GM18873 (cell line): ENCODE results near the gene TLE1.
A peak's percentile ranks its signal among the peaks of the same experiment; 100 is the strongest.

Source experiments
- ATAC-seq: cut with Tn5 transposase; IDR thresholded peaks from one replicate; pipeline ENCODE4 v1.9.1; 2021; ENCODE audit warnings: mild to moderate bottlenecking, moderate library complexity, moderate number of reproducible peaks; ENCODE audit not compliant: unreplicated experiment, low FRiP score

TLE1 gene

GRCh38 chr9:81586786-81587185 is 102.6 kb downstream of the TLE1 start:
- ATAC-seq = no peak

- ATAC-seq = no peak
These were observed 104.1 kb downstream of the TLE1 start for GRCh38 chr9:81585191-81585763.

DNA sequence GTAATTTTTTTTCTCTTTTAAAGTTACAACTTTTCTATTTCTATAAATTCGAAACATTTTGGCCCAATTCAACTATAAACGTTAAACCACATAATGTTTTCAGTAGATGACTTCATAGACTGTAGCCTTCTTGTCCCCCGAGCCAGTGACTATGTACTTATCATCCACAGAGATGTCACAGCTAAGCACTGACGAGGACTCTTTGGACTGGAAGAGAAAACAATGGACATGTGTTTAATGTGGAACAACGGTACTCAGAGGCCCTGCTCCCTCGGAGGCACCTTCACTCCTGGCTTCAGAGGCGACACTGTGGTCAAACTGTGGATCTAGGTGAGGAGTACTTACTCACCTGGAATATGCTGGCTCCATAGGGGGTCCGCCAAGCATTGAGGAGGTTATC is 105.2 kb downstream of the TLE1 start:
- ATAC-seq = no peak

GRCh38 chr9:81581986-81582385 is 107.4 kb downstream of the TLE1 start:
- ATAC-seq = no peak

GRCh38 chr9:81579381-81579780 is 110.0 kb downstream of the TLE1 start:
- no peak for ATAC-seq

DNA sequence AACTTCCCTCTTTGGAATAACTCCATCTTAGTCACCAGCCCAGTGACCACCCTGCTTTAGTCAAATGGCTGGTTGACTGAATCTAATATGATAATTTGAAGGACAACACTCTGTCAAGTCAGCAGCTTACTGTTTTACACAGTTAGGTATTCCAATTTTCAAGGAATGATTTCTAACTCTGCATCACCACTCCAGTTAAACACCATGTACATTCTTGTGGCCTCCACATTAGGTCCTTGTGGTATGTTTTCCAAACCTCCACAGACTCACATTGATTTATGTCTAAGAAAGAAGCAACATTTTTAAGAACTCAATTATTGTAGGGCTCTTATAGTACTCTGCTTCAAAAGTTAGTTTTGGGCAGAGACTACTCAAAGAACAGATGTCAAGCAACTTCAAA is 110.7 kb downstream of the TLE1 start:
- no peak for ATAC-seq

DNA sequence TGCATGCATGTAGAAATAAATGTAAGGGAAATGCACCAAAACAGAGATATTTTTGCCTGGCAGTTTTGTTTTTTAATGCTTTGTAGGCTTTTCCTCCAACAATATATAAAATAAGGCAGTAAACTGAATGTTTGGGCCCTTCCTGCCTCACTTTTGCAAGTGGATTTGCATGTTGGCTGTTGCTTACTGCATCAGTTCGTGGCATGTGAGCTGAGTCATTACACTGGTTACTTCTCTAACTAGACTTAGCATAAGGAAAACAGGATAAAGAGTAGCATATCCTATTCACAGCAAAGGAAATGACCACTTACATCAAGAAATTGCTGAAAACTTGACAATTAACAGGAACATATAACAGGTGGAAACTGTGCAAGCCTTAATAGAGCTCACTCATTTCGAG is 113.4 kb downstream of the TLE1 start:
- ATAC-seq = no peak

DNA sequence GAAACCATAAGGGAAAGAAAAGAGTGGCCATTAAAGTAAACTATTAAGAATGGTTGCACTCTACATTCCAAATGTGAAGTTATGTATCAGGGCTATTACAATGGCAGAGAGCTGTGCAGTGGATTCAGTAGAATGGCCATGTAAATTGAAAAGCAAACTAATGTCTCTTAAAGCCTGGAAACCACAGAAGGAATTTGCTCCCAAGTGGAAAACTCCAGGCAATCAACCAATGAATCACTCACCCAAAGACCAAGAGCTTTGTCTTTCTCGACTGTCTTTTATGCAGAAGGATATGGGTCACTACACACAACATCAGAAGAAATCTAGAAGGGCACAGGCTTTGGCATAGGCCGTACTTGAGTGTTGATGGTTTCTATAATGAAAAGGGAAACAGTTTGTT is 114.9 kb downstream of the TLE1 start:
- no peak for ATAC-seq

- no peak for ATAC-seq
These were observed 115.7 kb downstream of the TLE1 start for GRCh38 chr9:81573415-81574321.

GRCh38 chr9:81570083-81570482 is 119.3 kb downstream of the TLE1 start:
- ATAC-seq = no peak

DNA sequence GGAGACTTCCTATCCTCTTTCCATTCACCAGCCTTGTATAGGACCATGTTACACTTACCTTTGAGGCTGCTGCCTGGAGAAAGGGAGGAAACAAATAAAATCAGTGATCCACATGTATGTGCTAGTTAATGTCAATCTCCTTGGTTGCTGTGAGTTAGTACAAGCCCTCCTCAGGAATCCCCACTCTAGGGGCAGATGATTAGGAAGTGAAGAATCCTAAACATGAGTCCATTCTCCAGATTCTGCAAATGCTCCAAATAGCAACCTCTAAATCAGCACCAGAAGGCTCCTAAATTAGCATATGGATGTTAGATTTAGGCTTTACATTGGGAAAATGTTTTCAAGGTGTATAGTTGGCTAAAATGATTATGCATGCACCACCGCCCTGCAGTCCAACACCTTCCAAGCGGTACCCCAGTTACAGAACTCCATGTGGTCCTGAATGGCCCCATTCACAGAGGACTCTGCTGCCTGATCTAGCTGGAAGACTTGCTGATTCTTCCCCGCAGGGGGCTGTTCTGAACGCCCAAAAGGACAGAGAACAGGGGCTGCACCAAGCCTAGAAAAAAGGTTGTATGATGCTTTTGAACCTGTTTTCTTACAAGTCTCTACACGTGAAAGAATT is 123.2 kb downstream of the TLE1 start:
- no peak for ATAC-seq

- no peak for ATAC-seq
These were observed 123.7 kb downstream of the TLE1 start for GRCh38 chr9:81565609-81566008.

- no peak for ATAC-seq
These were observed 124.2 kb downstream of the TLE1 start for GRCh38 chr9:81565144-81565543.

- ATAC-seq = no peak
These were observed 124.7 kb downstream of the TLE1 start for GRCh38 chr9:81564632-81565031.

- no peak for ATAC-seq
These were observed 125.6 kb downstream of the TLE1 start for GRCh38 chr9:81563739-81564138.

DNA sequence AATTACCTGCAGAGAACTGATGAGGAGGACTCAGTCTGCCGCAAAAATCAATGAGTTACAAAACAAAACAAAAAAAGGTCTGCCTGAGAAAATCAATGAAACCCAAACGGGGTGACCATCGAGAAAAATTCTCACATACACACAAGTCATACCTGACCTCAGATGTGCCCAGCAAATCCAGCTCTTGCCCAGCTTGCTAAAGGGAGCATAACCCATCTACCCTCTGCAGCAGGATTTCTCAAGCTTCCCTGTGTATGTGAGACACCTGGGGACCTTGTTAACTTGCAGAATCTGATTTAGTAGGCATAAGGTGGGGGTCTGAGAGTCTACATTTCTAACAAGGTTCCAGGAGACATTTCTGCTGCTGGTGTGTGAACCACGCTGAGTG is 126.3 kb downstream of the TLE1 start:
- no peak for ATAC-seq

GRCh38 chr9:81562231-81563019 is 126.9 kb downstream of the TLE1 start:
- ATAC-seq = no peak

DNA sequence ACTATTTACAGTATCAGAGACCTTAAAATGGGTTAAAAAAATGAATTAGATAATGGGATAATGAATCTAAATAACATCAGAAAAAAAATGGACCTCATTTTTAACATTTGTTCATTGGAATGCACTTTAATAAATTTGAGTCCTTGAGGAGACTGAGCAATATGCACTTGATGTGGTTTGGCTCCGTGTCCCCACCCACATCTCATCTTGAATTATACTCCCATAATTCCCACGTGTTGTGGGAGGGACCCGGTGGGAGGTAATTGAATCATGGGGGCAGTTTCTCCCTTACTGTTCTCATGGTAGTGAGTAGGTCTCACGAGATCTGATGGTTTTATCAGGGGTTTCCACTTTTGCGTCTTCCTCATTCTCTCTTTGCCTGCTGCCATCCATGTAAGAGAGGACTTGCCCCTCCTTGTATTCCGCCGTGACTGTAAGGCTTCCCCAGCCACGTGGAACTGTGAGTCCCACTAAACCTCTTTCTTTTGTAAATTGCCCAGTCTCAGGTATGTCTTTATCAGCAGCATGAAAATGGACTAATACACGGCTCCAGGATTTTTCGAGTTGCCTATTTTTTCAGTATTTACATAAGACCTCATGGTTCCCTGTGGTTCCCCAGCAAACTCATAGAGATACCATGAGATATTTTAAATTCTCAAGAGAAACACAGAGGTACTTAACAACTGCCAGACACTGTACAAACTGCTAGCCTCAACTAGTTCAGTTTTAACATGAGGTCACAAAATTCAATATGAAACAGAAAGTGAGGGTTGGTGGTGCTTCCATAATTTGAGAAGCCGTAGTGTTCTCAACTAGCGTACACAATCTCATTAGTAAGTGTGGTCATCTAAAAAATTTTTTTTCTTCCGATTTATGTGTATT is 128.3 kb downstream of the TLE1 start:
- ATAC-seq = peak; percentile 87

GRCh38 chr9:81559709-81560108 is 129.6 kb downstream of the TLE1 start:
- ATAC-seq = no peak

- no peak for ATAC-seq
These were observed 130.2 kb downstream of the TLE1 start for GRCh38 chr9:81559197-81559596.
